Measurements from ENCODE around the gene ABCA4. TPM values are rescaled to one million over a fixed set of nuclear protein-coding genes. Genes with fewer than 3 reads are reported as not detected.

Gene ABCA4
- total RNA-seq, 1 donor from 2014 or later: 0.48 TPM

DNA sequence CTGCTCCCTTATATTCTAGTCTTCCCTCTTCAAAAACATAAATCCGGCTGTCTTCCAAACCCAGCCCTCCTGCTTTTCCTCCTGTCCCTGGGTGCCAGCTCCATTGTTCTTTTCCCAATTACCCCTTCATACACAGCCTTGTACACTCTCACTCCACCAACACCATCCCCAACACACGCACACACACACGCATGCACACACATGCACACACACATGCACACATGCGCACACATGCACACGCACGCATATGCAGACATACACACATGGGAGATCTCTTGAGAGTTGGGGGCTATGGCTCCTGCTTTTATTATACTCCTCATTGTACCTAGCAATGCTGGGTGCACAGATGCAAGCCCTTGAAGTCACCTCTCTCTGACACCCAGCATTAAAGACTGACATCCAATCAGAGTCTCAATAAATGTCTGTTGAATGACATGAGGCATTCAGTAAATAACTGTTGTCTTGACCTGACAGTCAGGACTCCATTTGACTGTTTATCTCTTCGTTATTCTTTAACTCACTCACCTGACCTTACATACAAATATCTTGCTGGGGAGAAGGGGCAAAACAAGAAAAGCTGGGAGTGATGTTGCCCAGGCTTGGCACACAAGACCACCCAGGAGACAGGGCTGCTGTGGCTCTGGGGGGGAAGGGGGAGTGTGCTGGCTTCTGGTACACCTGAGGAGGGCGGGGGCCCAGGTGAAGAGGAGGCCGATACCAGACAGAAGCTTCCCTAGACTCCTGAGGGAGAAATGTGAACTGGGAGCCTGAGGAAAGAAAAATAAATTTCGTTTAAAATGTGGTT is 16.0 kb downstream of the ABCA4 start:
- no peak for DNase-seq (ENCODE audit: low spot score)

DNA sequence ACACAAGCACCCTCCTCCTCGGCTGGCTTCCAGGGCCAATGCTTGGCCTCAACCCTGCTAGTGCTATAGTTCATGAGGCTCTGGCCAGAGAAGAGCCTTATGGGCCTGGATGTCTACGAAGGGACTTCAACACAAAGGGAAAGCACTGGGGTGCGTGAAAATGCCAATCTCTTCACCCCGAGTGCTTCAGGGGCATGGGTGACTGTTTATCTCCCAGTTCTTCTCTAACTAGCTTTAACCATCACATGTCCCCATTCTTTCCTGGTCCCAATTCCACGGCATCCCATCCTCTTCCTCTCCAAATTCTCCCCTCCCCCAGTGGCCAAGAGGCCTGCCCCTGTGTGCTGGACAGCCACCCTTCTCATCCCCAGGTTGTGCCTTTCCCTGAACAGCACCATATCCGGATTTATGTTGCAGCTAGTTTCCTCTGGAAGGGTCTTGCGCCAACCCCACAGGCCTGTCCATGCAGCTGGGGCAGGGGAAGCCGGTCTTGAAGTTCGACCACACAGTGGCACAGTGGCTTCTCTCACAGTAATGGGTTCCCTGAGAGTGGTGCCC is 16.7 kb downstream of the ABCA4 start:
- DNase-seq (ENCODE audit: low spot score): no peak

DNA sequence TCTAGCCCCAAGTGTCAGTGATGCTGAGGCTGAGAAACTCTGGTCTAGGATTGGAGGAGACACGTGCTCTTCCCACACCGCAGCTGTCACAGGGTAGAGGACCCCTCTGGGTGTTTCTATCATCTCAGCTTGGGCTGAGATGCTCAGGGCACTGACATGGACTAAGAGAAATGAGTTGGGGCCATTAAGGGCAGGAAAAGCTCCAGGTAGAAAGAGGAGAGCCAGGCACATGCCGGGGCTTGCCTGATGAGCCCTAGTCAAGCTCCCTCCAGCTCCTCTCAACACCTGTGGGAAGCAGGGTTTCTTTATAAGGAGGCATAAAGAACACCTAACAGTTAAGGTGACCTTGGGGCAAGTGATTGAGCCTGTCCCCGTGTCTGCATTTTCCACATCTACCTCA is 17.3 kb downstream of the ABCA4 start:
- peak; percentile 45 for DNase-seq (ENCODE audit: low spot score)

DNA sequence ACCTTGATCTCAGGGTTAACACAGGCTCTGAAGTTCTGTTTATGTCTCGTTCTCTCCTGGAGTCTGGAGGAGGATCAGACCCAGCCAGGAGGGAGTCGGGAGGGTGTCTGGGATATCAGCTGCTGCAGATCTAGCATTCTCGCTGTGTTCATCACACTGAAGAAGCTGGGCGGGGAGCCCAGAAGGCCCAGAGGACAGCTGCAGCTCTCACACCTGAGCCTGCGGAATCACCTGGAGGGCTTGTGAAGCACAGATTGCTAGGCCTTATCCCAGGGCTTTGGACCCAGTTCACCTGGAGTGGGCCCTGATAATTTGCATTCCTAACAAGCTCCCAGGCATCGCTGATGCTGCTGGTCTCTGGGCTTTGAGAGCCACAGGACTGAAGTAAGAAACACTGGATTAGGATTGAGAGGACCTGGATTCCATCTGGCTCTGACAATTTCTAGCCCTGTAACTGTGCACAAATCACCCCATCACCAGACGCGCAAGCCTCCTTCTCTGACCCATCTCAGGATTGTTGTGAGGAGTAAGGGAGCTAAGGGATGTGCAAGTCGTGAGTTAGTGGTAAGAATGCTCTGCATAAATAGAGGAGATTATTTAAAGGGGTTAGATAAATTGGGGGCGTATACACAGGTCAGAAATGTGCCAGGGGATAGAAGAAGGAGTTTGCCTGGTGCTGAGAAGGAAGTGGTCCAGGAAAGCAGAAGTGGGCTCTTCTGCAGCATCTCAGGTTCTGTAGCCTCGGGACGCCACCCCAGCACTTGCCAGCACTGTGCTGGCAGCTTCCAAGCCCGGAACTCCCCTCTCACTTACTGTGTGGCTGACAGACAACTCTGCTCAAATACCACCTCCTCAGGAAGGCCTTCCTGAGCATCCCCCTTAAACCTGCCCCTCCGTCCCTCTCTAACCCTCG is 19.1 kb downstream of the ABCA4 start:
- DNase-seq (ENCODE audit: low spot score): peak; percentile 94

DNA sequence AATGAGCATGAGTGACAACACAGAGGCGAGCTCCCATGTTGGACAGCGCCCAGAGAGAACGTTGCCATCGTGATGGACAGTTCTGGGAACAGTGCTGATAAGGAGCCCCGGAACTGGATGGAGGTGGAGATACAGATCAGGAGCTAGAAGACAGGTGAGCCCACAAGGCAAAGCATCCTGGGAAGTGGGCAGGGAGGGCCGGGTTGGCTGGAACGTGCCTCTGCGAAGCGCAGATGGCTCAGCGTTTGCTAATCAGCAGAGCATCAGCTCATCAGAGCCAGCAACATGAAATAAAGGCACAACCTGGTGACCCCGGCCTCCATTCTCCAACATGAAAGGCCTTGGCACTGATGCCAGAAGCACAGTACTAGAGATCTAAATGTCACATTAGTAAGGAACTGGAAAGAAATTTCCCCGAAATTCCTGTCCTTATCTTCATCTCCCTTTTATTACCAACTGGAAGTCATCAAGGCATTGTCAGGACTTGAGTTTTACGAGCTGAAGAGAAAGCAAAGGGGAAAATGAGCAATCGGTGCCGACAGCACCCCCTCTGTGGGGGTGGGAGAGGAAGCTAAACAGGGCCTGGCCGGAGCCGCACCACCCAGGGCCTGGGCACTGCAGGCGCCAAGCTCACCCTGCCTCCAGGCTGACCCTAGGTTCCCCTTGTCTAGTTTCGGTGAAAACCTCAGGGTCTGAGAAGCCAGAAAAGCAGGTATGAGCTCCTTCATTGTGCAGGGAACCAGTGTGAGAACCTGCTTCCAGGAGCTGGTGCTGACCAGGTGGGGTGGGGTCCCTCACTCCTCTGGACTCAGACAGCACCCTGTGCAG is 19.9 kb downstream of the ABCA4 start:
- peak; percentile 98 for DNase-seq (ENCODE audit: low spot score)

DNA sequence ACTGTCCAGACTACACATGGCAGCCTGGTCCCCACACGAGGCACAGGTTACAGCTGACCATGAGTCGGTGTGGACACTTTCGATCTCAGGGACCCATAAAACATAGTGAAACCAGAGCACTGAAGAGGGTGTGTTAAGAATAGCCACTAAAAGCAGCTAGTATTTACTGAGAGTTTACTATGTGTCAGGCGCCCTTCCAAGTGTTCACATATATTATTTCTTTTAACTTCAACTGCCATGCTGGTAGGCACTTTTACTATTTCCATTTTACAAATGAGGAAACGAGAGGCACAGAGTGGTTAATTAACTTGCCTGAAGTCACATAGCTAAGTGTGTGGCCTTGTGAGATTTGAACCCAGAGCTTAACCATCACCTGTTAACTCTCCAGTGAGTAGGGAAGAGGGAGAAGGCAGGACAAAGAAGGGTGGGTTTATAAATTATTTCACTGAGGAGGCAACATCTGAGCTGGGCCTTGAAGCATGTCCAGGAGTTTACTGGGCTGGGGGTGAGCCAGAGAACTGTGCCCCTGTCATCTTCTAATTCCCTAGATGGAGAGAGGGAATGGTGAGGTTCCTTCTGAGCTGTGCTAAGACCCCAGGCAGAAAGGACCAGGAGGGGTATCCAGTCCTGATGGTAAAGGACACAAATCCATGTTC is 20.7 kb downstream of the ABCA4 start:
- DNase-seq (ENCODE audit: low spot score): no peak

DNA sequence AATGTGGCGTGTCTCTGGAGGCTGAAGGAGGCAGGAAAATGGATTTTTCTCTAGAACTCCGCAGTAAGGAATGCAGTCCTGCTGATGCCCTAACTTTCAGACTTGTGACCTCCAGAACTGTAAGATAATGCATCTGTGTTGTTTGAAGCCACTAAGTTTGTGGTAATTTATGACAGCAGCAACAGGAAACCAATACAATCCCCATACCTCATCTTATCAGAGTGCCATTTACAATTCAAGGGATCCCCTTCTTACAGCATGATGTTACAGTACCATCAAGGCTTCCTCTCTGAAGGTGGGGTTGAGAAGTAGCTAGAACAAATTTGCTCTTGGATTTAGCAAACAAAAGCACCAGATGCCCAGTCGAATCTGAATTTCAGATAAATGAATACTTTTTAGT is 21.6 kb downstream of the ABCA4 start:
- no peak for DNase-seq (ENCODE audit: low spot score)

DNA sequence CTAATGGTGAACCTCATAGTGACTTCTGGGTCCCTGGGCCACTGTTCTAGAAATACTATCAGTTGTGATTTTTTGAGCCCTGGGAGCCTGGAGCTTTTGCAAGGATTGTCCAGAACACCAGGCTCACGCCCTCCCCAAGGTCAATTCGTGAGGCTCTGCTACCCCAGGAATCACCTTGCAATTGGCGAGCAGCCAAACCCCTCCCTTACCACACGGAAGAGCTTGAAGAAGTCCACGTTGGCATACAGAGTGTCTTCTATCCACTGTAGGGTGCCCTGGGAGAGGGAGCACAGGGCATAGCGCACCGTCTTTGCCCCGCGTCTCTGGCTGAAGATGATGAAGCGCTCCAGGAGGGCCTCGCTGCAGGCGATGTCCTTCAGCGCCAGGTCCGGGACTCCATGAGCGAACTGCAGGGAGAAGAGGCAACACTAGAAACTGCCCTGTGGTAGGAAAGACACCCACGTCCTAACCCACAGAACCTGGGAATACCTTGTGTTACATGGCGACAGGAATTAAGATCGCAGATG is 22.3 kb downstream of the ABCA4 start:
- DNase-seq (ENCODE audit: low spot score): no peak

DNA sequence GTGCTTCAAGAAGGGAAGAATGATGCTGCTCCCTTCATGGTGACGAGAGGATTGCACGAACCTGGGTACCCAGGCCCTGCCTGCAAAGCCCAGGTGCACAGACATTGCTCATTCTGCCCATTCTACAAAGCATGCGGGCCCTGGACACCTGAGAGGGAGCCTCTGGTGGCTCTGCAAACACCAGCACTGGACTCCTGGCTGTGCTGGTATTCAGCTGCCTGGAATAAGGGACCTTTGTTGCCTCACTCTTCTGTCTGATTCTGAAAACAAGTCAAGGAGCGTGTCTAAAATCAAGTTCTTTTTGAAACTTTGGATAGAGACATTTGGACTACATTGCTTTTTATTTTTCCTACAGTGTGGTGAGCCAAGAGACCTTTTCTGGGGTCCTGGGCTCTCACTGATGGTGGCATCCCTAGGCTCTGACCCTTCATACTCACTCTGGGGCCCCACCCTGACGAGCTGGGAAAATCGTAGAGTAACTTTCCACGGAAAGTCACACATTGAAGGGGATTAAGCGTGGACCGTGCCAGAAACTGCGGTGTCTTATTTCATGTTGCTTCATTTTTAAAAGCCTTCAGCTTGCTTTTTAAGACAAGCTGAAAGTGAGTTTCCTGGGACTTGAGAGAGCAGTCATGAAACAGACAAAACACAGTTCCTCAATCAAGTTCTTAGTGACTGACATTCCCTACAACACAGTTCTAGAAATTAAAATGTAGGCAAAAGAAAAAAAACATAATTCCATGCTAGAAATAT is 24.0 kb downstream of the ABCA4 start:
- DNase-seq (ENCODE audit: low spot score): peak; percentile 85

DNA sequence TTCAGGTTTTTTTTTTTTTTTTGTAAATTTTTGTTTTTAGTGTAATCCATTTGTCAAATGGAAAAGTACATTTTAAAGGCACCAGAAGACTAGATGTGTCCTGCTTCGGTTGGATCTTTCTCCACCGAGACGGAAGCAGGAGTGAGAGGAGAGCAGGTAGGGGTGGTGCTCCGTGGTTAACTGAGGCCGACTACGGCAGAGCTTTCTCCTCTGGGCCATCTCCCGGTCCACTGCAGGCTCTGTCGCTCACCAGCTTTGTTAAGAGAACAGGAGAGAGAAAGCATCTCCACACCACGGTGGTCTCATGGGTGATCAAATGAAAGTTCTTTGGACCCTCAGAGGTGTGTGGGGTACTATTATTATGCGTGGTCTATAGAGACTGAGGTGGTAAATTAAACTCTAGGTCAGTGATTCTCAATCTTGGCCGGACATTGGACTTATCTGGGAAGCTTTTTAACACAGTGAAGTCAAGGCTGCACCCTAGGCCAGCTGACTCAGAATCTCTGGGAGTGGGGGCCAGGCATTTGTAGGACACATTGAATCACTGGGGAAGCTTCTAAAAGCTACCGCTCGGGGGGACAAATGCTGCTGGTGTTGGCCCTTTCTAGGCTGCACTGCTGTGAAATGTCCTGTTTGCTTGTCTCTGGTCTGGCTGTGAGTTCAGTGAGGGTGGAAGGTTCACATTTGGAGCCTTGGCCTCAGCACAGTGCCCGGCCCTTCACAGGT is 25.0 kb downstream of the ABCA4 start:
- peak; percentile 78 for DNase-seq (ENCODE audit: low spot score)

DNA sequence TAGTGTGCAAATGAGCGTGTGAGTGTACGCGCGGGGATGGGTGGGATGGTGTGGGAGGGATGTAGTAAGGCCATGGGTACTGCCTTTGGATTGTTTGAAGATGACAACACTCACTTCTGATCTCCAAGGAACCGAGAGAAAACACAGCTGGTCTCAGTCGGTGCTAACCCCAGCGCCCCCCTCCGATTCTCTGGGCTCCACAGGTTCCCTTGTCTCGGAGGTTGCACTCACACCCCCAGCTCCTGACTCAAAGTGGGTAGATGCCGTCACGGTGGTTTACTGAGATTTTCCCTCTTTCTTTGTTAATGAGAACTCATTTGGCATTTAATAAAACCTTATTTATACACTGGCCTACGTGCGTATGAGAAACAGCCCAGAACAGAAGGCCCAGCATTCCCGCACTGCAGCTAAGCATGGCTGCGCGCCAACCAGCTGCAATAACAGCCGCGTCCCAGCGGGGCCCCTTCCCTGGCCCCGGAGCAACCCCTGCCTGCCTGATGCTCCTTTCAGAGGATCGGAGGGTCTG is 25.8 kb downstream of the ABCA4 start:
- peak; percentile 91 for DNase-seq (ENCODE audit: low spot score)

DNA sequence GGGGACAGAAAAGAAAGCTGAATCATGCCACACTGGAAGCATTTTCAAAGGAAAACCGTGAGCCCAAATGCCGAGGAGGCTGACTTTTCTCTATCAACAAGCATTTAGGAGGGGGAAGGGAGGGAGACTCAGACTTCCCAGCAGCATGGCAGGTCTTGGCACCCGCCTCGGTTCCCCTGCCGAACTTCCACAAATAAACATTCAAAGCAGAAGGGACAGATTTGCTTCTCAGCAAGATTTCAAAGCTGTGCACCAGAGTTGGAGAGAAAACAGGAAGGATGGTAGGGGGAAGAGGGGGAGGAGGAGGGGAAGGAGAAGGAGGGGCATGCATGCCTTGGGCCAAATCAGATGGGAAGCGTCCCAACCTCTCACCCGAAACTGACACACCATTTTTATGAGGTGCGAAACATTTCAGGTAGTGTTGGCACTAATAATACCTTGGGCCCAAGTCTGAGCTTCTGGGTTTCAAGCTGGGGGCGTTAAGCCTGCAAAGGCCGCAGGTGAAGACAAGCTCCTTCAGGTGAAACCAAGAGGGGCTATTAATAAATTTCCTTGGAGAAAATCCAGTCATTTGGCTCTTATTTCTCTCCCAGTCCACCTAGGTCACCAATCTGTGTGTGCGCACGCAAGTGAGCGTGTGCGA is 26.4 kb downstream of the ABCA4 start:
- peak; percentile 90 for DNase-seq (ENCODE audit: low spot score)

DNA sequence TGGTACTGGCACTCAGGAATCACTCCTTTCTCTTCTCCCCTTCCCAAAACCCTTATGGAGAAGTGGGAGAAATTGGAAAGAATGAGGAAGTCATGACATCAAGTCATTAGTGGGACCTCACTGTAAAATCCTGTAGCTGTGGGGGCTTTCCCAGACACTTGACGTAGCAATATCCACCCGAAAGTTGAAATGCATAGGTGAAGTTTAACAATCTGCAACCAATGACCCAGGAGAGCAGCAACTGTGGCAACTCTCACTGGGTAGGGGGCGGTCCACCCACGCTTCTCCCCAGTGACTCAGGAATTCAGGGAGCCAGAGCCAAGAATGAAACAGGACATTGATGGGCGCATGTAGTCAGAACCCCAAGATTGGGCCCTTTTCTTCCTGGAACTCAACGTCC is 27.0 kb downstream of the ABCA4 start:
- no peak for DNase-seq (ENCODE audit: low spot score)

DNA sequence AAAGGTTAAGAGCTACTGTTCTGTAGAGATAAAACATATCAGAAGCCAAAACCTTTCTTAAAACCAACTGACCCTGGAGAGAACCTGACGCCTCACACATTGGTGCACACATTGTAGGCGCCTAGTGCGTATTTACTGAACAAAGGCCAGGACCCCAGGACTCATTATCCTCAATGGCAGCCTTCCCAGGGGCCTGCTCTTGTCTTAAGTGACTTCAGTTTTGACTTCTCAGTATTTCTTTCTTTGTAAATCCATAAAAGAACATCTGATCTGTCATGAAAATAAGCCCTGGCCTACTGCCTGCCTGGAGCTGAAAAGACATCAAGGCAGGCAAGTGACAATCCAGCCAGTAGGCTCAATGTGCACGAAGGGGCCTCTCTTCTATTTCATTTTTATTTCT is 27.6 kb downstream of the ABCA4 start:
- no peak for DNase-seq (ENCODE audit: low spot score)

DNA sequence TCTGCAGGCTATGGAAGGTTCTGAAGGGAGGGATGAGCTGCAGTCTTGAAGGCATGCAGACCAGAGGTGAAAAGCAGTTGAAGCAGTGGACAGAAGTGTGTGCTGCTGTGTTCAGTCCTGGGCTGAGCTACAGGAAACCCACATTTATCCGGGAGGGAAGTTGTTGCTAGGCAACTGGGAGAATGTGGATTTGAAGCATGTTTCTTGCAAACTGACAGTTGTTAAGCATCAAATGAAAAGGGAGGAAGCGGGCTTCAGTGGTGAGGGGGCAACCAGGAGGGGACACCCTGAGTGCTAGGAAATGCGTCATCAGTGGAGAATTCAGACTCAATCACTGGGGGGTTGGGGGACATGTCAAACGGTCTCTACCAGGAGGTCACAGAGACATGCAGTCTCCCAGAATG is 28.7 kb downstream of the ABCA4 start:
- DNase-seq (ENCODE audit: low spot score): peak; percentile 83

DNA sequence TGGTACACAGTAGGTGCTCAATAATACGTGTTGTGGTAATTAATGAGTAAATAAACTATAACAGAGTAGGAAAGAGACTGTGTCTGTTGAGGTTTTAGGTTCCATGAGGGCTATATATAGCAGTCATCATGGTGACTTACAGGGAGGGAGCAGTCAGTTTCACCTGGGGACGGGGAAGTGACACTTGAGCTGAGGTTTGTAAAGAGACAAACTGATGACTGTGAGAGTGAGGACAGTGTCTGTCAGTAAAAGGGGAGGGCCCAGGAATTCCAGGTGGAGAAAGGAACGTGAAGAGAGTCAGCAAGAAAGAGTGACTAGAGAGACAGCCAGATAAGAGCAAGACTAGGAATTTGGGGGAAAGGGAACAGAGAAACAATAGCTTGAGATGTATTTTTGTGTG is 30.2 kb downstream of the ABCA4 start:
- DNase-seq (ENCODE audit: low spot score): no peak

DNA sequence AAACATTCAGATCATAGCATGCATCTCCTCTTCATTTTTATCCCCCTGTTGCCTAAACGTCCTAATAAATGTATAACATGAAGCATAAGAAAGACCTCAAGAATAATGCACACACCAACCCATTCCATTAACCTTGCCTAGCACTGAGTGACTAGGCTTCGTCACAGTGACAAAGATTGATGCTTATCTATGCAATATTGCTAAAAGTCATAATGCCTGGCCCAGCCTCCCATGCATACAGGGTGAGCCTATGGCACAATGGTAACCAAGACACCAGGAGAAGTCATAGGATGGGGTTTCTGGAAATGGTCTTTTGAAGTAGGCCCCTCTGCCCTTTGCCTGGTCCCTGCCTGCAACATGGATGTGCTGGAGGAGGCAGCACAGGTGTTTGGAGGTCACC is 33.8 kb downstream of the ABCA4 start:
- no peak for DNase-seq (ENCODE audit: low spot score)

DNA sequence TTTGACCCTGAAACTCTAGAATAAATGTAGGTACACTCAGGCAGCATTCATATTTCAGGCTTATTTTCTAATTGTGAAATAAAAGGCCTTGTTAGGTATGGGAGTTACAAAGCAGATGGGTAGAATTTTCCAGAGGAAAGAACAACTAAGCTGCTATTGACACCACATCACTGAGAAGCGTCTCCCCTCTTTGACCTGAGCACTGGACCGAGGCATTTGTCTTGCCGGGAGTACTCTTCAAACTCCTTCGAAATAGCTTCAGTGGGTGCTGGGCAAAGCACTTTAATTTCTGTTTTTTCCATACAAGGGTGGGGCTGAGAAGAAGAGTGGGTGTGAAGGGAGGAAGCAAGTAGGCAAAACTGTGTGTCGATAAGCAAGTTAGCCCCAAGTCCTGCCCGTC is 36.4 kb downstream of the ABCA4 start:
- no peak for DNase-seq (ENCODE audit: low spot score)

DNA sequence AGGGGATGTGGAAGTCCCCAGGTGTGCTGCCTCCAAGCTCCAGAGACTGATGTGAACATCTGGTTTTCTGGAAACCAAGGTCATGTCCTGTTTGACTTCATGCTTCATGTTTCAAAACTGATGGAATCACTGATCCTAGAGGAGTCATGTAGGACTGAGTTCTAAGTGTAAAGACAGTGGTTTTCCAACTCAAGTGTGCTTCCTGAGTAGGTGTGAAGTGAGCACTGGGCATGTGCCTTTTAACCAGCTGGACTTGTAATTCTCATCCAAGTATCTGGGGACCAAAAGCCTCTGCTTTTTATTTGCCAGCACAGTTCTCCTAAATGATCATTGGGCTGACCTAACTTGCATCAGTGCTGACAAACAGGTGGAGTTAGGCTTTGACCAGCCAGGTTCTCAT is 36.9 kb downstream of the ABCA4 start:
- DNase-seq (ENCODE audit: low spot score): no peak

Measured in umbilical cord (tissue), 2 donors.